Gastroesophageal sphincter (tissue), 3 donors: ENCODE results near the gene CSNK2A3.

Source experiments
- EP300 ChIP-seq: sonication (generic); formaldehyde crosslinking; IDR thresholded peaks from one replicate; pipeline ENCODE4 v1.6.1; 2017; ENCODE audit warnings: antibody characterized with exemption, mild to moderate bottlenecking
- TF ChIP-seq, protein P1 (sequence below), 4 experiments: fragments of 200-600 bp in 2 of 4; fragments of 450-650 bp in 2 of 4; sonication (generic) in 1 of 4; IDR thresholded peaks; one replicate each; pipeline ENCODE4 v1.5.1; 2017 to 2019; ENCODE audit warnings: antibody characterized with exemption in 4 of 4, mild to moderate bottlenecking in 2 of 4, moderate library complexity in 2 of 4

- TF ChIP-seq, protein P1, sequence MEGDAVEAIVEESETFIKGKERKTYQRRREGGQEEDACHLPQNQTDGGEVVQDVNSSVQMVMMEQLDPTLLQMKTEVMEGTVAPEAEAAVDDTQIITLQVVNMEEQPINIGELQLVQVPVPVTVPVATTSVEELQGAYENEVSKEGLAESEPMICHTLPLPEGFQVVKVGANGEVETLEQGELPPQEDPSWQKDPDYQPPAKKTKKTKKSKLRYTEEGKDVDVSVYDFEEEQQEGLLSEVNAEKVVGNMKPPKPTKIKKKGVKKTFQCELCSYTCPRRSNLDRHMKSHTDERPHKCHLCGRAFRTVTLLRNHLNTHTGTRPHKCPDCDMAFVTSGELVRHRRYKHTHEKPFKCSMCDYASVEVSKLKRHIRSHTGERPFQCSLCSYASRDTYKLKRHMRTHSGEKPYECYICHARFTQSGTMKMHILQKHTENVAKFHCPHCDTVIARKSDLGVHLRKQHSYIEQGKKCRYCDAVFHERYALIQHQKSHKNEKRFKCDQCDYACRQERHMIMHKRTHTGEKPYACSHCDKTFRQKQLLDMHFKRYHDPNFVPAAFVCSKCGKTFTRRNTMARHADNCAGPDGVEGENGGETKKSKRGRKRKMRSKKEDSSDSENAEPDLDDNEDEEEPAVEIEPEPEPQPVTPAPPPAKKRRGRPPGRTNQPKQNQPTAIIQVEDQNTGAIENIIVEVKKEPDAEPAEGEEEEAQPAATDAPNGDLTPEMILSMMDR (IDR thresholded peaks at IDR 0.05): no peak
- TF ChIP-seq EP300: no peak
Measured at GRCh38 chr11:11397781-11398180, 44.7 kb upstream of the CSNK2A3 start.
